Measurements from ENCODE around the gene TMEM128. TPM values are rescaled to one million over a fixed set of nuclear protein-coding genes. Genes with fewer than 3 reads are reported as not detected.

TMEM128 gene
- total RNA-seq, 1 experiment from 2014 or later: 10.1 TPM

DNA sequence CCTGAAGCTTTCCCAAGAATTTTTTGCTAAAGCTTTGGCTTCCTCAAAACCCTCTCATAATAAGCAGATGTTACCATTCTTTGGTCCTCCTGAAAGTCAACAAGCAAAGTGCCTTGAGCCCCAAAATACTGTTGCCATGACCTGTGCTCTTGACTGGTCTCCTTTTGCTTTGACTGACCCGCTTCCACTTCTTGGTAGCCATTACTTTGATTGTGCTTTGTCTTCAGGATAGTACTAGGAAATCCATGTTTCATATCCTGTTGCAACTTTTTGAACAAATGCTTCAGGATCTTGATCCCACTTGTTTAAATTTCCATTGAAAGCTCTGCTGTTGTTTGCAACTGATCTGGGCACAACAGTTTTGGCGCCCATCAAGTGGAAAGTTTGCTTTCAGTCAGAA, 14.4 kb downstream of the TMEM128 start:
- Histone ChIP-seq H3K79me2 (ENCODE audit: low read length) (no peaks in the 10 kb centered on the region), H3K27ac (ENCODE audit: low read length) (no peak overlapping the region), H3K9me3 (ENCODE audit: low read length) (no peaks in the 10 kb centered on the region), H3F3A (ENCODE audit: low read length, unreplicated experiment) (no peaks in the 10 kb centered on the region), H3K9me2 (replicated peaks; ENCODE audit: low read length) (no peaks in the 10 kb centered on the region), H3K4me2 (ENCODE audit: low read length) (no peak overlapping the region), H3K36me3 (ENCODE audit: low read depth, low read length) (no peaks in the 10 kb centered on the region), H3K4me3 (ENCODE audit: low read length) (no peak overlapping the region), H2AFZ (ENCODE audit: low read length) (no peak overlapping the region), H3K4me1 (ENCODE audit: insufficient read depth, low read length) (no peaks in the 10 kb centered on the region), H3K27me3 (ENCODE audit: low read length) (no peaks in the 10 kb centered on the region), H3K9ac (ENCODE audit: low read length) (no peak overlapping the region), H4K20me1 (ENCODE audit: low read length) (no peaks in the 10 kb centered on the region)
- no peak for TF ChIP-seq EZH2phosphoT487 (IDR thresholded peaks at IDR 0.05; ENCODE audit: borderline replicate concordance, low read length)
- no peak for TF ChIP-seq EZH2 (IDR thresholded peaks at IDR 0.05; ENCODE audit: low read length, unreplicated experiment)
- TF ChIP-seq CTCF (conservative IDR thresholded peaks at IDR 0.05; ENCODE audit: low read depth, low read length): no peak
- no peak for ATAC-seq
- ChIA-PET POLR2A (ENCODE audit: unreplicated experiment) (no interaction called here), CTCF (no interaction called here)
- BruUV-seq (replicated peaks): no TSS peak
- intact Hi-C loops (cut with micrococcal nuclease): no loop called here
- no peak for DNase-seq

DNA sequence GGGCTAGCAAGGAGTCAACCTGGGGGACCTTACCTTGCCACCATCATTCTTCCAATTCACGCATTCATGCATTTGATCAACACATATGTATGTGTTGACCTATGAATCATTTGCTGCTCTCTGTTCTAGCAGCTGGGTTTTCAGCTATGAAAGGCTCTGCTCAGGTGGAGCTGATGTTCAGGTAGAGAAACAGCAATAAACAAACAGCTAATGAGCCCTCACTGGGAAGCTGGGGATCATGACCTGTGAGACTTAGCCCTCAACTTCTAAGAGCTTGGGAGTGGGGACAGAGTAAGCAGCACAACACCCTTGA, 19.7 kb downstream of the TMEM128 start:
- intact Hi-C loops (cut with micrococcal nuclease): no loop called here
- BruUV-seq (replicated peaks): no TSS peak
- Histone ChIP-seq H3K27me3 (ENCODE audit: low read length) (peaks cover 17% of the 10 kb centered on the region), H3K9me2 (replicated peaks; ENCODE audit: low read length) (no peaks in the 10 kb centered on the region), H3K9ac (ENCODE audit: low read length) (no peak overlapping the region), H3F3A (ENCODE audit: low read length, unreplicated experiment) (no peaks in the 10 kb centered on the region), H3K9me3 (ENCODE audit: low read length) (no peaks in the 10 kb centered on the region), H3K27ac (ENCODE audit: low read length) (no peak overlapping the region), H3K4me3 (ENCODE audit: low read length) (no peak overlapping the region), H3K79me2 (ENCODE audit: low read length) (no peaks in the 10 kb centered on the region), H2AFZ (ENCODE audit: low read length) (no peak overlapping the region), H3K36me3 (ENCODE audit: low read depth, low read length) (no peaks in the 10 kb centered on the region), H3K4me2 (ENCODE audit: low read length) (no peak overlapping the region), H3K4me1 (ENCODE audit: insufficient read depth, low read length) (no peaks in the 10 kb centered on the region), H4K20me1 (ENCODE audit: low read length) (no peaks in the 10 kb centered on the region)
- no peak for TF ChIP-seq CTCF (conservative IDR thresholded peaks at IDR 0.05; ENCODE audit: low read depth, low read length)
- no peak for TF ChIP-seq EZH2 (IDR thresholded peaks at IDR 0.05; ENCODE audit: low read length, unreplicated experiment)
- no peak for TF ChIP-seq EZH2phosphoT487 (IDR thresholded peaks at IDR 0.05; ENCODE audit: borderline replicate concordance, low read length)
- ChIA-PET CTCF (no interaction called here), POLR2A (ENCODE audit: unreplicated experiment) (no interaction called here)
- no peak for ATAC-seq
- no peak for DNase-seq

DNA sequence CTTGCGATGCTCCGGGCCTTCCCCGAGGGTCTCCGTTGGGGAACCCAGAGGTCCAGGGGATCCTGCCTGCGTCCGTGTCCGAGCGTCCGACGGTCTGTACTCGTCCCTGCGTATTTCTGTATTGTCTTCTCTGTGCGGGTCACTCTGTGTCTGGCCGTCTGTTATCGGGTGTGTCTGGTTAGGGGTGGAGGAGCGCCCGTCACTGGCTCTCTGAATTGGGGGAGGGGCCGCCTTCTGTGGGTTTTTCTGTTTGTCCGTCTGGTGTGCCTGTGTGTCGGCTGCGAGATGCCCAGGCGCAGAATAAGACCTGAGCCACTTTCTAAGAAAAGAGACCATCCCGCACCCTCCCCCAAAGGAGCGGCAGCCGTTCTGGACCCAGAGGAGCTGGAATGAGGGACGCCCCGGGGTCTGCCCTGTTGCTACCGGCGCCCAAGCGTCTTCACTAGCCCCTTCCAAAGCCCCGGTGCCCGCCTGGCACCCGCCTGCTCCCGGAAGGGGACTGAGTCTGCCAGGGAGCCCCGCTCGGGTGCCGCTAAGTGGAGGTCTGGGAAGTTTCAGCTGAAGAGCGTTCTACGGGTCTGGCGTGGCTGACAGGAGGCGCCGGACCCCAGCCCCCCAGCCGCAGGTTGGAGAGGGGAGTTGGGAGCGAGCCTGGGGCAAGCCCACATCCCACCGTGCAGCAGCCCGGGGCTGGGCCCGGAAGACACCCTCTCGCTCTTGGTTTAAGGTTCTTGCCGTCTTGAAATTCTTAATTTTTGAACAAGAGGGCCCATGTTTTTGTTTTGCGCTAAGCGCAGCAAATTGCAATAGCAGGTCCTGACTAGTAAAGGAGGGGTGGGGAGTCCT, 20.3 kb downstream of the TMEM128 start:
- Histone ChIP-seq H3K36me3 (ENCODE audit: low read depth, low read length) (no peaks in the 10 kb centered on the region), H3K9me2 (replicated peaks; ENCODE audit: low read length) (no peaks in the 10 kb centered on the region), H3K27ac (ENCODE audit: low read length) (no peak overlapping the region), H4K20me1 (ENCODE audit: low read length) (no peaks in the 10 kb centered on the region), H3K9ac (ENCODE audit: low read length) (no peak overlapping the region), H3F3A (ENCODE audit: low read length, unreplicated experiment) (no peaks in the 10 kb centered on the region), H3K79me2 (ENCODE audit: low read length) (no peaks in the 10 kb centered on the region), H3K4me2 (ENCODE audit: low read length) (no peak overlapping the region), H3K4me1 (ENCODE audit: insufficient read depth, low read length) (no peaks in the 10 kb centered on the region), H2AFZ (ENCODE audit: low read length) (no peak overlapping the region), H3K4me3 (ENCODE audit: low read length) (no peak overlapping the region), H3K9me3 (ENCODE audit: low read length) (no peaks in the 10 kb centered on the region), H3K27me3 (ENCODE audit: low read length) (peaks cover 17% of the 10 kb centered on the region)
- TF ChIP-seq EZH2phosphoT487 (IDR thresholded peaks at IDR 0.05; ENCODE audit: borderline replicate concordance, low read length): 0 out of 2 replicates have a peak, but pooled peaks have one; percentile 41
- TF ChIP-seq EZH2 (IDR thresholded peaks at IDR 0.05; ENCODE audit: low read length, unreplicated experiment): peak; percentile 83
- no peak for TF ChIP-seq CTCF (conservative IDR thresholded peaks at IDR 0.05; ENCODE audit: low read depth, low read length)
- ChIA-PET CTCF (no interaction called here), POLR2A (ENCODE audit: unreplicated experiment) (no interaction called here)
- DNase-seq (no peak), ATAC-seq (no peak)
- intact Hi-C loops (cut with micrococcal nuclease): no loop called here
- no TSS peak for BruUV-seq (replicated peaks)

Measured in PC-3 (cell line).